Measurements from ENCODE around the gene RIOK3.
A peak's percentile ranks its signal among the peaks of the same experiment; 100 is the strongest.
"Not testable (repeated sequence)": the region's sequence is repeated elsewhere in the genome, so short reads cannot be mapped to it uniquely, and the experiment has no call there.

Gene RIOK3, protein sequence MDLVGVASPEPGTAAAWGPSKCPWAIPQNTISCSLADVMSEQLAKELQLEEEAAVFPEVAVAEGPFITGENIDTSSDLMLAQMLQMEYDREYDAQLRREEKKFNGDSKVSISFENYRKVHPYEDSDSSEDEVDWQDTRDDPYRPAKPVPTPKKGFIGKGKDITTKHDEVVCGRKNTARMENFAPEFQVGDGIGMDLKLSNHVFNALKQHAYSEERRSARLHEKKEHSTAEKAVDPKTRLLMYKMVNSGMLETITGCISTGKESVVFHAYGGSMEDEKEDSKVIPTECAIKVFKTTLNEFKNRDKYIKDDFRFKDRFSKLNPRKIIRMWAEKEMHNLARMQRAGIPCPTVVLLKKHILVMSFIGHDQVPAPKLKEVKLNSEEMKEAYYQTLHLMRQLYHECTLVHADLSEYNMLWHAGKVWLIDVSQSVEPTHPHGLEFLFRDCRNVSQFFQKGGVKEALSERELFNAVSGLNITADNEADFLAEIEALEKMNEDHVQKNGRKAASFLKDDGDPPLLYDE

DNA sequence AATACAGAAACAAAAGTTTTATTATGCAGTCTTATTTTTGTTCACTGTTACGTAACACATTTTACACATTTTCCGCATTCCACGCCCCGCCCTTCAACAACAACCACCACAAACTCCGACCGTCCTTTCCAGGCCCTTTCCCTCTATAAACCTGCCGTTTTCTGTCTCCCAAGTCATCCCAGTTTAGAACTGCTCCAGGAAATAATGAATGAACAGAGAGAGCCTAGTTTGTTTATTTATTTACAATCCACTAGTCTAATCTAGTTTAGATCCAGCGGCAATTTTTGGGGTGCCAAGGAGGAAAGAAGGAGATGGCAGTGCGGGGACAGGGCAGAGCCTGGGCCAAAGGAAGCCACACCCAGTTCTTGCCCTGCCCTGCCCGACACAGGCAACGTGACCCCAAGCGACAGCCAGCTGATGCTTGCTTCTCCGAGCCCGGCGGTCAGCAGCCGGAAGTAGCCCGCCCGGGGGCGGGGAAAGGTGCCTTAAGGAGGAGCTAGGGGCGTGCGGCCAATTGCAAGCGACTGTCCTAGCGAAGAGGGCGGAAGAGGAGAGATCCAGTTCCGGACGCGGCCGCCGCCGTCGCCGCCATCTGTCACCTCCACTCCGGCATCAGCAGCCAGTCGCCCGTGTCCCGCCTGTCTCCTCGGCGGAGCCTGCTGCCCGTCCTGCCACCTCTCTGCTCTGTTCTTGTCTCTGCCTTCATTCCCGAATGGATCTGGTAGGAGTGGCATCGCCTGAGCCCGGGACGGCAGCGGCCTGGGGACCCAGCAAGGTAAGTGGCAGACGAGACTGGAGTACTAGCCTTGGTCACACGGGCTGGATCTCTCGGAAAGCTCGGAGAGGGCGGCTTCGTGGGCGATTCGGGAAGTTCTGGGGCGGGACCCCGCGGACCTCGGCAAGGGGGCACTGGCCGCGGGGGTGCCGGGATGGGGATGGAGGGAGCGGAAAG, at the start of gene RIOK3:
RIOK3 (plus strand) TSS at position 560 of the 952 bp plus-strand sequence; CDS start at position 713, 153 bp downstream.
- DNase-seq (ENCODE audit: extremely low read depth in 1 of 2, low read depth in 1 of 2), result peak; percentile 91 to 94

DNA sequence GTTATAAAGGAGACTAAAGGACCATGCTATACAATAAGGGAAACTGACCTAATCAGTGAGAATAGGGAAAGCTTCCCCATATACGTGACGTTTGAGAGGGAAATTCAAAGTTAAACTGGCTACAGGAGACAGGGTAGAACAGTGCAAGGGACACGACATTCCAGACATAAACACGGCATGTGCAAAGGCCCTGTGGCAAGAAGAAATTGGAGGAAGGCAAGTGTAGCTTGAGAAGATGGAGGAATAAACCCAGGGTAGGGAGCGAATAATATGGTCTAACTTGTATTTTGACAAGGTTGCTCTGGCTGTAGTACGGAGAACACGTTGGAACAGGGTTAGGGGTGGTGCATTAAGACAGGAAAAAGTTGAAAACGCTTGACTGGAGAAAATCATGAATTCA, 49.8 kb upstream of the RIOK3 start:
- no peak for DNase-seq (ENCODE audit: extremely low read depth in 1 of 2, low read depth in 1 of 2)

DNA sequence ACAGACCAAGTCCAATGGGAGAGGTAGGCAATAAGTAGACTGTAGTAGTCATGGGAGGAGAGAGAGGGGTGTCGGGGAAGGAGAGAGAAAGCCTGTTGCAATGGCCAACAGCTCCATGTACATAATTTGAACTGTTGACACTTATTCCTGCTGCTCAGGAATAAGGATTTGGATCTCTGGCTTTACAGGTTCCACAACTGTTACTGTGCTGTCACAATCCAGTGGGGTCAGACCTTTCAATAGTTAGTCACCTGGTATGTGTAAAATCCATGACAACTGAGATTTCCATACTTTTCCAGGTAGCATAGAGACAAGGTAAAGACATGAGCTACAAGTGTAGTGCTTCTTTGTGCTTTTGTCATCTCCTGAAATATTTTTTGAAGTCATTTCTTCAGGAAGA, 47.5 kb upstream of the RIOK3 start:
- no peak for DNase-seq (ENCODE audit: extremely low read depth in 1 of 2, low read depth in 1 of 2)

DNA sequence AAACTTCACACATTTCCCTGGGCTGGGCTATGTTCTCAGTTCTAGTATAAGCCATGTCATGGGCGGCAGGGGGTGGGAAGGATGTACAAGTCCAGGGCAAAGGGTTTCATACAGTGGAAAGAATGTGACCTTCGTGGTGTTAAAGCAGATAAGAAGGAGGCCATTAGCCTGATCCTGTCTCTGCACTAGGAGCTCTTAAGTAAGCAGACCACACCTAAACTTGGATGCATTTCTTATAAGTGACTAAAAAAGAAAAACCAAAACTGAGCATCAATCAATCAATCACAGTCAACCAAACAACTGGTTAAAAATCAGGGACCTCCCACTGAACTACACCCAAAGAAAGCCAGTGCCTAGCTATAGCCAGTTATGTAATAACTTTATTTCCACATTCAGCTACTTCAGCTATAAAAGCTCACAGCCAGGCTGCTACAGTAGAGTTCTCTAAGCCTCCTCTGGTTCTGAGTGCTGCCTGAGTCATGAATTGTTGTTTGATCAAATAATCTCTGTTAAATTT, 46.8 kb upstream of the RIOK3 start:
- no peak for DNase-seq (ENCODE audit: extremely low read depth in 1 of 2, low read depth in 1 of 2)

DNA sequence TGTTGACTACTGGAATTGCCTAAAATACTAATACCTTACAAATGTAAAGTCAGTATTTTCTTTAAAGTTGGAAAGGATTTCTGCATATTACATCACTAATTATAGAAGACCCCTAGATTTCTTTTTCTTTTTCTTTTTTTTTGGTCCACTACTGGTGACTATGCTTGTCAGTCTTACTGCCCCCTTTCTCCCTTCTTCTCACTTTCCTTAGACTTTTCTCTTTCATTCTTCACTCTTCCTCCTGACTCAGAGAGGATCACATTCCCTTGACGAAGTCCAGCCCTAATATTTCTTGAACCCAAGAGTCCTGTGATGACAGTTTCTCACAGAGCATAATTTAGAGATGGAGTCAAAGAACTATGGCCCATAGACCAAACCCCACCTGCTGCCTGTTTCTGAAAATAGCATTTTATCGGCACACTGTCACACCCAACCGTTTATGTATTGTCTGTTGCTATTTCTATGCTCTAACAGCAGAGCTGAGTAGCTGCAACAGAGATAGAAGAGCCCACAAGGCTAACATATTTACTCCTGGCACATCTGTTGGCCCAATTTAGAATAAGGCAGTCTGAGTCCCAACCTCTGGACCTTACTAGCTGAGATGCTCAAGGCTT, 40.6 kb upstream of the RIOK3 start:
- no peak for DNase-seq (ENCODE audit: extremely low read depth in 1 of 2, low read depth in 1 of 2)

DNA sequence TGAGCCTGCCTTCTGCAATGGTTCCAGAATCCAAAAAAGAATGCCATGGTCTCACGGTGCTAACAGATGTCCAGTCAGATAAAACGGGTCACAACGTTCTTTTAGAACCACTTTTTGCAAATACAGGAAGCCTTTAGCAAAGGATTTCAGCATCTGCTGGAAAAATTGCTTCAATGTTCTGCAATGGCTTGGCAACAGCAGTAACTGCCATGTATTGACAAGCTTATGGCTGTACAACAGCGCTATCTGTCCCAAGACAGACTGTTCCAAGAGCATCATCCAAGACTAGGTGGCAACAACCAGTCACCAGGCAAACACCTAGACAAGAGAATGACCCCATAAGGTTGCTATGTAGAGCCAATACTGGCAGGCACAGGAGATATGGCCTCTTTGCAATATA, 37.6 kb upstream of the RIOK3 start:
- no peak for DNase-seq (ENCODE audit: extremely low read depth in 1 of 2, low read depth in 1 of 2)

DNA sequence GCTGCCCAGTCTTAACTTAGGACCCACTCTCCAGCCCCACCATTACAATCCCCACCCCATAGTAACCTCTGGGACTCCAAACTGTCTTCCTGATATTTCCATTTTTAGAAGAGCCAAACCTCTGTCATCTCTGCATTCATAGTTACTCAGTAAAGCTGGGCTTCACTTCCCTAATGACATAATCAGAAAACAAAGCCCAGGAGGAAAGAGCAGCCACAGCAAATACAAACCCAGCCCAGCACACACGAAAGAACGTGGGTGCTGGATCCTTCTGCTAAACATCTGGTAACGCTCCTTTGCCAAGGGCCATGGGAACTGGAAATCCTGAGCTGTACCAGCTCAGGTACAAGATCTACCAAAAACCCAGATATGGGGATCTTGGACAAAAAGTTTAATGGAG, 36.8 kb upstream of the RIOK3 start:
- no peak for DNase-seq (ENCODE audit: extremely low read depth in 1 of 2, low read depth in 1 of 2)

DNA sequence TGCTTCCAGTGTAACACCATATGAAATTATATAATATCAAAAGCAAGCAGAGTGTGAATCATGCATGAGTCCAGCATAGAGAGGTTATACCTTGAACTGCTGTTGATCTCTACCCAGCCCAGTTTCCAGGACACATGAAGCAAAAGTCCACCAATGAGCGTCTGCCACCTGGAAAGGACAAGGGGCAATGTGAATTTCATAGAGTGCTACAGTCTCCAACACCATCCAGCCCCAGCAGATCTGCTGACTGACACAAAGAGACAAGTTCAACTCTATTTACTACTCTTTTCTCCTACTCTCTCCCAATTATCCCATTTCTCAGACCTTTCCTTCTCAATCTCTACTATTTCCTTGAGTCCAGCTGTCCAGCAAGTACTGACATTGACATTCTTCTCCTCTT, 31.8 kb upstream of the RIOK3 start:
- no peak for DNase-seq (ENCODE audit: extremely low read depth in 1 of 2, low read depth in 1 of 2)

DNA sequence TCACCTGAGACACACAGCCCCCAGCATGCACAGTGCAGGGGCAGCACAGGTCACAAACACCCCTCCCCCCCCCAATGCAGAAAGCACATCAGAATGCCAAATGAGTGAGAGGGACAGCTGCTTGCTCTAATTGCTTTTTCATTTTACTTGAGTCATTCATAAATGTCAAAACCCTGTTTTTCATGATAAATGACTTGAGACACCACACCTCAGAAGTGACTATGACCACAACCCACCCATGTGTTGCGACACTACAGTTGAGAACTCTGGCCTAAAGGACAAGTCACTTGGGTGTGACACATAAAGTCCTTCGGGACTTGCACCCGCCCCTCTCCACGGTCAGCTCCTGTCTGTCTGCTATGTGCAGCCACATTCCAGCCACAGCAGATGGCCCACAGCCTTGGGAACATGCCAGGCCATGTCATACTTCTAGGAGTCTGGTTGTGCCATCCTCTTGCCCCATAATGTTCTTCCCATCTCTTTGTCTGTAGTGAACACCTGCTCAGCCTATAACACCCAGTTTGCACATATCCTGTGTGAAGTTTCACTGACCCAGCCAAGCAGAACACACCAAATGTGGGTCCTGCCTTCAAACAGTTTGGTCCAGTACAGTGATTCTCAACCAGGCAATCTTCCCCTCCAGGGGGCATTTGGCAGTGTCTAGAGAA, 30.2 kb upstream of the RIOK3 start:
- DNase-seq (ENCODE audit: extremely low read depth in 1 of 2, low read depth in 1 of 2), result peak in 1 of 2 donors; percentile 20

DNA sequence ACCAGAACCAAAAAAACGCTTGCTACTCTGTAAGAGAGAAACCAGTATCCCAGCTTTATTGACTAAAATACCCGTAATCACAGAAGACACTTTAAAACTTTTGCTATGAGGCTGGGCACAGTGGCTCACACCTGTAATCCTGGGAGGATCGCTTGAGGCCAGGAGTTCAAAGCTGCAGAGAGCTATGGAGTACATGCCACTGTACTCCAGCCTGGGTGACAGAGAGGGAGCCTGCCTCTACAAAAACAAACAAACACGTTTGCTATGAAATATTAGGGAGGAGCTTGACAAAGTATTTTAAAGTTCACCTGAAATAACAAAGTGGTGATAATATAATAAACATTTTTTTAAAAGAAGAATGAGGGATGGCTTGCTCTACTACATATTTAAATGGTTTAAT, 28.5 kb upstream of the RIOK3 start:
- no peak for DNase-seq (ENCODE audit: extremely low read depth in 1 of 2, low read depth in 1 of 2)

DNA sequence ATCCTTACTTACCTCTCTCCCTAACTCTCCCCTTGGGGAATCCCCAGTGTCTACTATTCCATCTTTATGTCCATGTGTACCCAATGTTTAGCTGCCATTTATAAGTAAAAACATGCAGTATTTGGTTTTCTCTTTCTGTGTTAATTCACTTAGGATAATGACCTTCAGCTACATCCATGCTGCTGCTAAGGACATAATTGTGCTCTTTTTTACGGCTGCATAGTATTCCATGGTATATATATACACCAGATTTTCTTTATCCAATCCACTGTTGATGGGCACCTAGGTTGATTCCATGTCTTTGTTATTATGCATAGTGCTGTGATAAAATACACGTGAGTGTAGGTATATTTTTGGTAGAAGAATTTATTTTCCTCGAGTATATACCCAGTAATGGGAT, 24.3 kb upstream of the RIOK3 start:
- no peak for DNase-seq (ENCODE audit: extremely low read depth in 1 of 2, low read depth in 1 of 2)

DNA sequence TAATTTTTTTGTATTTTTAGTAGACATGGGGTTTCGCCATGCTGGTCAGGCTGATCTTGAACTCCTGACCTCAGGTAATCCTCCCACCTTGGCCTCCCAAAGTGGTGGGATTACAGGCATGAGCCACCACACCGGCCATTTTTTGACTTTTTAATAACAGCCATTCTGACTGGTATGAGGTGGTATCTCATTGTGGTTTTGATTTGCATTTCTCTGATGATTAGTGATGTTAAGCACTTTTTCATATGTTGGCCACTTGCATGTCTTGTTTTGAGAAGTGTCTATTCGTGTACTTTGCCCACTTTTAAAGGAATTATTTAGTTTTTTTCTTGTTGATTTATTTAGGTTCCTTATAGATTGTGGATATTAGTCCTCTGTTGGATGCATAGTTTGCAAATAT, 23.5 kb upstream of the RIOK3 start:
- not testable (repeated sequence) for DNase-seq (ENCODE audit: extremely low read depth in 1 of 2, low read depth in 1 of 2)

DNA sequence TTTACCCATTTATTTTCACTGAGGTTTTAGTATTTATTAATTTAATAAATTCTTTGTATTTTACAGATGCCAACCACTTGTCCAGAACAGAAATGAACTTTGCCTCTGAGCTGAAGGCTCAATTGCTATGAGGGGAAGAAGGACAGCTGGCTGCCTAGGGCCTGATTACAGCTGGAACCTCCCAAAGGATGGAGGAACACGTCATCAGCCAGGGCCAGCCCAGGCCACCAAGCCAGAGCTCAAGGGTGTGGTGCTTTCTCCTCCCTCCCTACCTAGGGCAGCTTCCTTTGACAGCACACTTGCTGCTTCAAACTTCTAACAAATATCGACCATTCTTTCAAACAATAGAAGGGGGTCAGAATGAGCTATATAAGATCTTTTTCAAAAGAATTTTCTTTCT, 19.7 kb upstream of the RIOK3 start:
- no peak for DNase-seq (ENCODE audit: extremely low read depth in 1 of 2, low read depth in 1 of 2)

DNA sequence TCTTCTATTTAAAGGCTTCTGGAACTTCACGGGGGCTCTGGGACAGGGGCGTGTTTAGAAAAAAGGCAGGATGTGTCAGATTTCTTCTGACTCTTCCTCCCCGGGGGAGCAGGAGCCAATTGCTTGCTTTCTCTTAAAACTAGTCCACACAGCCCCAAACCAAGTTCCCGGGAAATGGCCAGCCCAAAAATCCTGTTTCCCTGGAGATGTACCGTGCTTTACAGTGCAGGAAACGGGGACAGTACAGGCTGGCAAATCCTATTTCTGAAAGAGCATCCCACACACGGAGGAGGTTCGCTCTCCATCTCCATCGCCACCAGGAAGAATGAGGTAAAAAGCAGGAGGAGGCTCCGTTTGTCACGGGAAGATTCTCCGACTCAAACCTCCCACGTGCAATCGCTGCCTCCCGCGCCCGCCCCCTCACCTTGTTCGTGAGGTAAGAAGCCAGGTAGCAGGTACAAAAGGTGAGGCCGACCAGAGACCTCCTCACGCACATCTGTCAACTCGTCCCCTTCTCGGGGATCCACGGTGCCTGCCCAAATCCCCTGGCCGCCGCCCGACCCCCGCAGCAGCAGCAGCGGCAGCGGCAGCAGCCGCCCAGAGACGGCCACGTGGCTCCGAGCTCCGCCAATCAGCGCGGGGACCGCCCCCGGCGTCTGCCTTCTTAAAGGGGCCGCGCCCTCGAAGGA, 15.6 kb upstream of the RIOK3 start:
- DNase-seq (ENCODE audit: extremely low read depth in 1 of 2, low read depth in 1 of 2), result peak; percentile 54 to 71

DNA sequence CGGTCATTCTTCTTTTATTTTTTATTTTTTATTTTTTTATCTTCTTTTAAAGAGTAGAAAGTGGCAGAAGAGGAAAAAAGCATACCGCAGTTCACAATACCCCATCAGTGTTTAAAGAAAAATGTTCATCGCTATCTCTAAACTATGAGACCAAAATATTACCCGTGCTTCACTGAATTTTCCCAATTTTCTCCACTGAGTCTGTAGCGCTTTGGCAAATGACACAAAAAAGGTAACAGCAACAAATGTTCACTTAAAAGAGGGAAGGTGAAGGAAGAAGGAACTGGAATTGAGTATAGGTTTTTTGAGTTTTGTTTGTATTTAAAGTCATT, 15.1 kb upstream of the RIOK3 start:
- no peak for DNase-seq (ENCODE audit: extremely low read depth in 1 of 2, low read depth in 1 of 2)

DNA sequence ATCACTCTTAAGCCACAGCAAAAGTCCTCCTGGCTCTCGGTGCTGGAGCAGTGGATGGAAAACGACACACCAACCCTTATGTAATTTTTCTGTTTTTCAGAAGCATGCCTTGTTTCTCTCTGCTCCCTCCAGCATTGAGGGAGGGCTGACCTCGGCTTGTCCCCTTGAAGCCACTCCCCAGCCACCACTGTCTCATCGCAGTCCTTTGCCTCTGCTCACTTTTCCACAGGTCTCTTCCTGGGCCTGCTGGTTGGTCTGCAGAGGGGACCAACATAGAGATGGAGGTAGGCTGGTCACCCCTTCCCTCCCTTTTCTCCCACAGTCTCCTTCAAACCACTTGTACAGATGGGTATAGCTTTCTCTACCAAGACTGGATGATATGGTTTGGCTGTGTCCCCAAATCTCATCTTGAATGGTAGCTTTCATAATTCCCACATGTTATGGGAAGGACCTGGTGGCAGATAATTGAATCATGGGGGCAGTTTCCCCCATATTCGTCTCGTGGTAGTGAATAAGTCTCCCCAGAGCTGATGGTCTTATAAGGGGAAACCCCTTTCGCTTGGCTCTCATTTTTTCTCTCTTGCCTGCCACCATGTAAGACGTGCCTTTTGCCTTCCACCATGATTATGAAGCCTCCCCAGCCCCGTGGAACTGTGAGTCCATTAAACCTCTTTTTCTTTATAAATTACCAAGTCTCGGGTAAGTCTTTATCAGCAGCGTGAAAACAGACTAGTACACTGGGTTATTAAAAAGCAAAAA, 14.3 kb upstream of the RIOK3 start:
- no peak for DNase-seq (ENCODE audit: extremely low read depth in 1 of 2, low read depth in 1 of 2)

DNA sequence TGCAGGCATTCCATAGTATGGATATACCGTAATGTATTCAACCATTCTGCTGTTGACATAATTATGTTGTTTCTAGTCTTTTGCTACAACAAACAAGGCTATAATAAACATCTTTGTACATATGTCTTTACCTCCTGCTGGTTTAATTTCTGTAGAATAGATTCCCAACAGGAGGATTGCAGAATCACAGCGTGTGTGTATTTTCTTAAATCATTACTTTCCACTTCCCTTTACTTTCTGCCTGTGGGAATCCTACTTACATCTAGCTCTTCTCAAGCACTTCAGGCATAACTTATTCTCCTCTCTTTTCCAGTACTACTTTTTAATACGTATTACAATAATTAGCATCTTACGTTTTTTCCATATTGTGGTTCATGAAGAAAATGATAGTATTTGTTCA, 13.0 kb upstream of the RIOK3 start:
- no peak for DNase-seq (ENCODE audit: extremely low read depth in 1 of 2, low read depth in 1 of 2)

DNA sequence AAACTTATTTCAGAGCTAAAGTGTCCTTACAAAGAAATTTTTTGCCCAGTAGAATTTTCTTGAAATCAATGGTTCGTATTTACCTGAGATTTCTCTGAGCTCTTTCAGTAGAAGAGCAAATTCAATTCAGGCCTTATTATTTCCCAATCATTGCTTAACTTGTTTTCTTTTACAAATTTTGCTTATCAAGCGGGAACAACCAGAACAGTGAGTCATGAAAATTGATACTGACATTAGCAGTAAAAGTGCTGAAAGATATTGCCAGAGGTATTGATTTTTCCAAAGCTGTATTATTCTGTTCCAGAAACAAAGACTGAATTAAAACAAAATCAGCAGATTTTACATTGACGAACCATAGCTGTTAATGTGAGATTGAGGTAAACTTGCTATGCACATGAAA, 10.1 kb upstream of the RIOK3 start:
- DNase-seq (ENCODE audit: extremely low read depth in 1 of 2, low read depth in 1 of 2), result no peak

DNA sequence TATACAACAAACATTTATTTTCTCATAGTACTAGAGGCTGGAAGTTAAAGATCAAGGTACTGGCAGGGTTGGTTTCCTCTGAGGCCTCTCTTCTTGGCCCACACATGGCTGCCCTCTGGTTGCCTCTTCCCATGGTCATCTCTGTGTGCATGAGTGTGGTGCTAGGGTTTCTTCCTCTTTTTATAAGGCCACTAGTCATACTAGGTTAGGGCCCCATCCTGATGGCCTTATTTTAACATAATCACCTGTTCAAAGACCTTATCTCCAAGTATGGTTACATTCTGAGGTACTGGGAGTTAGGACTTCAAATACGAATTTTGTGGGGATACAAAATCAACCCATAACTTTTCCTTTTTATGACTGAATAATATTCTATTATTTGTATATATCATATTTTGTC, 4.8 kb upstream of the RIOK3 start:
- DNase-seq (ENCODE audit: extremely low read depth in 1 of 2, low read depth in 1 of 2), result no peak

Data from stimulated activated CD8-positive, alpha-beta memory T cell treated with anti-CD3 and anti-CD28 coated beads, Interleukin-7, amount 100 ng/mL, for 48 hours (primary cell).